Neural progenitor cell (in vitro differentiated cells): ENCODE measurements around the gene ARHGAP28. TPM values are rescaled to one million over a fixed set of nuclear protein-coding genes. Genes with fewer than 3 reads are reported as not detected.

Experiments
- DNase-seq: peaks from one replicate; pipeline ENCODE4 v3.0.0-alpha.2; 2016; ENCODE audit warnings: low spot score
- H2AFZ ChIP-seq: fragments of 200-600 bp; sonication (generic); replicated peaks from 2 replicates; pipeline ENCODE4 v1.6.1; 2016; ENCODE audit warnings: antibody characterized with exemption
- H3F3A ChIP-seq: fragments of 200-600 bp; sonication (generic); 2 replicates; pipeline ENCODE4 v1.6.1; 2016; ENCODE audit warnings: antibody characterized with exemption, low read depth
- H3K27ac ChIP-seq: fragments of 200-600 bp; sonication (generic); 2 replicates; pipeline ENCODE4 v1.5.1; 2016; ENCODE audit warnings: mild to moderate bottlenecking
- H3K27me3 ChIP-seq: fragments of 200-600 bp; sonication (generic); 2 replicates; pipeline ENCODE4 v1.6.1; 2016; ENCODE audit warnings: mild to moderate bottlenecking, moderate library complexity
- H3K36me3 ChIP-seq: fragments of 200-600 bp; sonication (generic); 2 replicates; pipeline ENCODE4 v1.5.1; 2016
- H3K4me1 ChIP-seq: fragments of 200-600 bp; sonication (generic); 2 replicates; pipeline ENCODE4 v1.6.1; 2016; ENCODE audit warnings: mixed run types
- H3K4me2 ChIP-seq: fragments of 200-600 bp; sonication (generic); 2 replicates; pipeline ENCODE4 v1.6.1; 2016
- H3K4me3 ChIP-seq: fragments of 200-600 bp; sonication (generic); 2 replicates; pipeline ENCODE4 v1.5.1; 2016
- H3K79me2 ChIP-seq: fragments of 200-600 bp; sonication (generic); 2 replicates; pipeline ENCODE4 v1.6.1; 2016; ENCODE audit warnings: low read depth
- H3K9ac ChIP-seq: fragments of 200-600 bp; sonication (generic); 2 replicates; pipeline ENCODE4 v1.6.1; 2016
- H3K9me3 ChIP-seq: fragments of 200-600 bp; sonication (generic); 2 replicates; pipeline ENCODE4 v1.5.1; 2016; ENCODE audit warnings: low read depth
- H4K20me1 ChIP-seq: fragments of 200-600 bp; sonication (generic); 2 replicates; pipeline ENCODE4 v1.6.1; 2016; ENCODE audit warnings: low read depth
- H3K27ac Mint-ChIP-seq: 3 replicates; pipeline ENCODE4 v1.8.0; 2021; ENCODE audit warnings: mixed read lengths
- H3K27me3 Mint-ChIP-seq: 2 replicates; pipeline ENCODE4 v1.8.0; 2022; ENCODE audit warnings: low read depth, mild to moderate bottlenecking, inconsistent platforms, moderate library complexity, mixed read lengths; ENCODE audit not compliant: insufficient read depth
- H3K36me3 Mint-ChIP-seq: 3 replicates; pipeline ENCODE4 v1.8.0; 2021; ENCODE audit warnings: mixed read lengths
- H3K4me1 Mint-ChIP-seq: 3 replicates; pipeline ENCODE4 v1.8.0; 2021; ENCODE audit warnings: mixed read lengths
- H3K4me3 Mint-ChIP-seq: 3 replicates; pipeline ENCODE4 v1.8.0; 2021; ENCODE audit warnings: mild to moderate bottlenecking, moderate library complexity, mixed read lengths
- H3K9me3 Mint-ChIP-seq: 3 replicates; pipeline ENCODE4 v1.8.0; 2020; ENCODE audit warnings: mixed read lengths
- EZH2 ChIP-seq: fragments of 200-600 bp; sonication (generic); IDR thresholded peaks from 2 replicates; pipeline ENCODE4 v1.6.1; 2017; ENCODE audit warnings: antibody characterized with exemption, mild to moderate bottlenecking, moderate library complexity
- EZH2phosphoT487 ChIP-seq: fragments of 200-600 bp; sonication (generic); IDR thresholded peaks from 2 replicates; pipeline ENCODE4 v1.6.1; 2017; ENCODE audit warnings: antibody characterized with exemption
- total RNA-seq: library from RNA; depleted of rRNA; stranded (reverse); fragments of >200 nt; gene quantifications from 2 replicates; pipeline ENCODE4 v1.2.3, GENCODE V29; 2015; ENCODE audit warnings: low replicate concordance
- TF ChIP-seq, protein P1 (sequence below): fragments of 200-600 bp; sonication (generic); IDR thresholded peaks from 2 replicates; pipeline ENCODE4 v1.5.1; 2017; ENCODE audit warnings: antibody characterized with exemption, mild to moderate bottlenecking

The ARHGAP28 gene
- total RNA-seq, 1 donor from 2014 or later: 25.7 TPM

DNA sequence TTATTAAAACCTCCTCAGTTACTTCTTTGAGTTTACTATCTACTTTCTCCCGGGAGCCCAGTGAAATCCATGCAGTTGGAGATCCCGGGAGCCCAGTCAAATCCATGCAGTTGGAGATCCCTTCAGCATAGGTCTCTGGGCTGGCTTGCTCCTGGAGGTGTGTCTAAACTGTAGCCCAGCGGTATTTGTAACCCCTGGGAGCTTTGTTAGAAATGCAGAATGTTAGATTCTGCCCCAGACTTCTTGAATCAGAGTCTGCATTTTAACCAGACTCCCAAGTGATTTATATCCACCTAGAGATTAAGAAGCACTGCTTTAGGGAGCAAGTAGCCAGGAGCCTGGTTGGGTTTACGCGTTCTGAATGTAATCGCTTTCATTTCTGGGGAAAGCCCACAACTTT is 54.5 kb downstream of the ARHGAP28 start:
- Histone ChIP-seq H3K4me3 (no peak overlapping the region), H2AFZ (no peak overlapping the region), H3K79me2 (no peaks in the 10 kb centered on the region), H3K27ac (no peak overlapping the region), H3K4me2 (no peak overlapping the region), H3F3A (no peaks in the 10 kb centered on the region), H3K27me3 (no peaks in the 10 kb centered on the region), H4K20me1 (no peaks in the 10 kb centered on the region), H3K9ac (no peak overlapping the region), H3K9me3 (no peaks in the 10 kb centered on the region), H3K4me1 (peaks cover 10% of the 10 kb centered on the region), H3K36me3 (no peaks in the 10 kb centered on the region)
- H3K36me3 Mint-ChIP-seq: peaks cover 9% of the 10 kb centered on the region
- H3K27ac Mint-ChIP-seq: no peak overlapping the region
- TF ChIP-seq EZH2 (no peak), EZH2phosphoT487 (no peak)
- TF ChIP-seq, protein P1, sequence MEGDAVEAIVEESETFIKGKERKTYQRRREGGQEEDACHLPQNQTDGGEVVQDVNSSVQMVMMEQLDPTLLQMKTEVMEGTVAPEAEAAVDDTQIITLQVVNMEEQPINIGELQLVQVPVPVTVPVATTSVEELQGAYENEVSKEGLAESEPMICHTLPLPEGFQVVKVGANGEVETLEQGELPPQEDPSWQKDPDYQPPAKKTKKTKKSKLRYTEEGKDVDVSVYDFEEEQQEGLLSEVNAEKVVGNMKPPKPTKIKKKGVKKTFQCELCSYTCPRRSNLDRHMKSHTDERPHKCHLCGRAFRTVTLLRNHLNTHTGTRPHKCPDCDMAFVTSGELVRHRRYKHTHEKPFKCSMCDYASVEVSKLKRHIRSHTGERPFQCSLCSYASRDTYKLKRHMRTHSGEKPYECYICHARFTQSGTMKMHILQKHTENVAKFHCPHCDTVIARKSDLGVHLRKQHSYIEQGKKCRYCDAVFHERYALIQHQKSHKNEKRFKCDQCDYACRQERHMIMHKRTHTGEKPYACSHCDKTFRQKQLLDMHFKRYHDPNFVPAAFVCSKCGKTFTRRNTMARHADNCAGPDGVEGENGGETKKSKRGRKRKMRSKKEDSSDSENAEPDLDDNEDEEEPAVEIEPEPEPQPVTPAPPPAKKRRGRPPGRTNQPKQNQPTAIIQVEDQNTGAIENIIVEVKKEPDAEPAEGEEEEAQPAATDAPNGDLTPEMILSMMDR: no peak
- peaks cover 29% of the 10 kb centered on the region for H3K4me1 Mint-ChIP-seq
- no peak overlapping the region for H3K4me3 Mint-ChIP-seq
- no peak for DNase-seq
- H3K9me3 Mint-ChIP-seq: peaks cover 7% of the 10 kb centered on the region
- H3K27me3 Mint-ChIP-seq: no peaks in the 10 kb centered on the region

DNA sequence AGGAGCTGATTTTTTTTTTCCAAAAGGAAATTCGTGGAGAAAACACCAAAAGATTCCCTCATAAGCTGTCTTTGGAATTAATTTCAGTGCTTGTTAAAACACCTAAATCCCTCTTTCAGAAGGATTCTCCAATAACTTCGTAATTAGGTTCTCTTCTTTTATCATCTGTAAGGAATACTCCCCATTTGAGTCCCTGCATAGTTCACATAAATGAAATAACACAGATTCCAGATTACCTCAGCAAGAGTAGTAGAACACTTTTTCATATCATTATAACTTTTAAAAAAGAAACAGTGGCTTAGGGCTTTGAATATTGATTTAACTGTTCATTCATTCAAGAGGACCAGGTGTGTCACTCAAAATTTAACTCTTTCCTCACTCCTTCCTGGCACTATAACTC is 55.5 kb downstream of the ARHGAP28 start:
- Histone ChIP-seq H3K27me3 (no peaks in the 10 kb centered on the region), H3K4me2 (no peak overlapping the region), H4K20me1 (no peaks in the 10 kb centered on the region), H3K9ac (no peak overlapping the region), H3K4me3 (no peak overlapping the region), H3K4me1 (peaks cover 10% of the 10 kb centered on the region), H2AFZ (no peak overlapping the region), H3K79me2 (no peaks in the 10 kb centered on the region), H3K9me3 (no peaks in the 10 kb centered on the region), H3K36me3 (no peaks in the 10 kb centered on the region), H3K27ac (no peak overlapping the region), H3F3A (no peaks in the 10 kb centered on the region)
- TF ChIP-seq EZH2 (no peak), EZH2phosphoT487 (no peak)
- TF ChIP-seq, protein P1: no peak
- no peak overlapping the region for H3K27ac Mint-ChIP-seq
- H3K27me3 Mint-ChIP-seq: no peaks in the 10 kb centered on the region
- no peak overlapping the region for H3K4me3 Mint-ChIP-seq
- peaks cover 9% of the 10 kb centered on the region for H3K36me3 Mint-ChIP-seq
- peaks cover 8% of the 10 kb centered on the region for H3K9me3 Mint-ChIP-seq
- H3K4me1 Mint-ChIP-seq: peaks cover 29% of the 10 kb centered on the region
- no peak for DNase-seq

DNA sequence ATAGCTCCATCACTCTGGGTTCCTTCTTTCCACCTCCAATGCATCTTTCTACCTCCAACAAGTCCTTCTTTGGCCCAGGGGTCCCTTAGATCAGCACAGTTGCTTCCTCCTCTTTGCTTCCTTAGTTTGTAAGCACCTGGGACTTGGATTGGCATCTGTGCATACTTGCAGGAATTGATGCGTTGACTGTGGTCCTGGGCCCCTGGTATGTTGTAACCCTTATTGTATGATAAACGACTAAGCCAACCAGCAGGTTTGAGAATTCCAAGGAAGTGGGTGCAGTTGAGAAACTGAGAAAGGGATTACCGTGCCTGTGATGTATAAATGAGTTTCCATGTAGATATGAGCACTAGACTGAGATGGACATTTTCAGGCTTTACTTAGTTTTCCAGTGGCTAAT is 55.9 kb downstream of the ARHGAP28 start:
- Histone ChIP-seq H3K36me3 (no peaks in the 10 kb centered on the region), H3K27me3 (no peaks in the 10 kb centered on the region), H3K4me3 (no peak overlapping the region), H4K20me1 (no peaks in the 10 kb centered on the region), H3K4me1 (peaks cover 10% of the 10 kb centered on the region), H2AFZ (no peak overlapping the region), H3F3A (no peaks in the 10 kb centered on the region), H3K9me3 (no peaks in the 10 kb centered on the region), H3K79me2 (no peaks in the 10 kb centered on the region), H3K27ac (no peak overlapping the region), H3K4me2 (no peak overlapping the region), H3K9ac (no peak overlapping the region)
- H3K4me3 Mint-ChIP-seq: no peak overlapping the region
- no peak overlapping the region for H3K27ac Mint-ChIP-seq
- TF ChIP-seq, protein P1: no peak
- H3K27me3 Mint-ChIP-seq: no peaks in the 10 kb centered on the region
- peaks cover 31% of the 10 kb centered on the region for H3K4me1 Mint-ChIP-seq
- H3K36me3 Mint-ChIP-seq: peaks cover 12% of the 10 kb centered on the region
- H3K9me3 Mint-ChIP-seq: peaks cover 8% of the 10 kb centered on the region
- DNase-seq: no peak

DNA sequence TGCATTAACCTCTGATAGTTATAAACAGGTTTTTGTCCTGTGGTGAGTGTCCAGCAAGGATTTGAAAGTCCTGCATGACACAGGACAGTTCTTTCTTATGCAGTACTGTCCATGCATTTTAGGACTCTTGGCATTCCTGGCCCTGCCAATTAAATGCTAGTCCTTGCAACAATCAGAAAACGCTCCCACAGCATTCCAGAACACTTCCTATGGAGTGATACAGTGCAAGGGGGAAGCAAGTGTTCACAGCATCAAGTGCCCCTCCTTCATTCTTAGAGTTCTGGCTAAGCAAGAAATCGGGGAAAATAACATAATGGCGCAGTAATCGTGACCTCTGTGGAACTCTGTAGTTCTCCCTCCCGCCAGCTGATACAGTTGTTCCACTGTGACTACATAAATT is 62.9 kb downstream of the ARHGAP28 start:
- Mint-ChIP-seq H3K4me1 (peaks cover 7% of the 10 kb centered on the region), H3K27me3 (no peaks in the 10 kb centered on the region), H3K36me3 (peaks cover 14% of the 10 kb centered on the region), H3K9me3 (peaks cover 8% of the 10 kb centered on the region), H3K4me3 (no peak overlapping the region), H3K27ac (no peak overlapping the region)
- H4K20me1 ChIP-seq: no peaks in the 10 kb centered on the region
- no peaks in the 10 kb centered on the region for H3K27me3 ChIP-seq
- no peaks in the 10 kb centered on the region for H3F3A ChIP-seq
- TF ChIP-seq, protein P1: no peak
- TF ChIP-seq EZH2phosphoT487 (no peak), EZH2 (no peak)
- no peak overlapping the region for H3K4me3 ChIP-seq
- H3K79me2 ChIP-seq: no peaks in the 10 kb centered on the region
- no peak overlapping the region for H3K27ac ChIP-seq
- no peaks in the 10 kb centered on the region for H3K9me3 ChIP-seq
- DNase-seq: no peak
- H3K9ac ChIP-seq: no peak overlapping the region
- H3K36me3 ChIP-seq: no peaks in the 10 kb centered on the region
- no peak overlapping the region for H3K4me2 ChIP-seq
- no peak overlapping the region for H2AFZ ChIP-seq
- H3K4me1 ChIP-seq: no peaks in the 10 kb centered on the region
